ENCODE data around the gene TKT.

DNA sequence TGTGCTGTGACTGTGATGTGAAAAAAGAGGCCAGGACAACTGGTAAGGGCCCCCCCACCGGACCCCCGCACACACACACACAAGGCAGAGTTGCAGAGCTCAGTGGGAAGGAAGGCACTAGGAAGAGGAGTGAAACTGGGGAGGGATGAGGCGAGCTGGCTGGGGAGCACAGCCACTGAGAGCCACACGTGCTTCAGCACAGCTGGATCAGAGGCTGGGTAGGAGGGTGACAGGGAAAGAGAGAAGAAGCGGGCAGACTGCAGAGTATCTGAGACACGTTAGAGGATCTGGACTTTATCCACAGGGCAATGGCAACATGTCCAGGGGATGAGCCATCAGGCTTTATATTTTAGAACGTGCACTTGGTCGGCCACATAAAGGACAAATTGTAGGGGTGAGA, 38.0 kb upstream of the TKT start:
- TF ChIP-seq, protein P1, sequence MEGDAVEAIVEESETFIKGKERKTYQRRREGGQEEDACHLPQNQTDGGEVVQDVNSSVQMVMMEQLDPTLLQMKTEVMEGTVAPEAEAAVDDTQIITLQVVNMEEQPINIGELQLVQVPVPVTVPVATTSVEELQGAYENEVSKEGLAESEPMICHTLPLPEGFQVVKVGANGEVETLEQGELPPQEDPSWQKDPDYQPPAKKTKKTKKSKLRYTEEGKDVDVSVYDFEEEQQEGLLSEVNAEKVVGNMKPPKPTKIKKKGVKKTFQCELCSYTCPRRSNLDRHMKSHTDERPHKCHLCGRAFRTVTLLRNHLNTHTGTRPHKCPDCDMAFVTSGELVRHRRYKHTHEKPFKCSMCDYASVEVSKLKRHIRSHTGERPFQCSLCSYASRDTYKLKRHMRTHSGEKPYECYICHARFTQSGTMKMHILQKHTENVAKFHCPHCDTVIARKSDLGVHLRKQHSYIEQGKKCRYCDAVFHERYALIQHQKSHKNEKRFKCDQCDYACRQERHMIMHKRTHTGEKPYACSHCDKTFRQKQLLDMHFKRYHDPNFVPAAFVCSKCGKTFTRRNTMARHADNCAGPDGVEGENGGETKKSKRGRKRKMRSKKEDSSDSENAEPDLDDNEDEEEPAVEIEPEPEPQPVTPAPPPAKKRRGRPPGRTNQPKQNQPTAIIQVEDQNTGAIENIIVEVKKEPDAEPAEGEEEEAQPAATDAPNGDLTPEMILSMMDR (IDR thresholded peaks at IDR 0.05; ENCODE audit: control extremely low read depth in 1 of 3, insufficient read depth in 1 of 3, low read depth in 1 of 3, low read length in 3 of 3): no peak
- TF ChIP-seq JUN (IDR thresholded peaks at IDR 0.05; ENCODE audit: low read depth, low read length): no peak
- TF ChIP-seq, protein P2, sequence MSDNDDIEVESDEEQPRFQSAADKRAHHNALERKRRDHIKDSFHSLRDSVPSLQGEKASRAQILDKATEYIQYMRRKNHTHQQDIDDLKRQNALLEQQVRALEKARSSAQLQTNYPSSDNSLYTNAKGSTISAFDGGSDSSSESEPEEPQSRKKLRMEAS (IDR thresholded peaks at IDR 0.05): no peak
- no peak for TF ChIP-seq GTF2F1 (IDR thresholded peaks at IDR 0.05; ENCODE audit: borderline replicate concordance, low read depth, low read length)
- no peak for TF ChIP-seq CHD2 (IDR thresholded peaks at IDR 0.05; ENCODE audit: low read length)
- no peak for TF ChIP-seq EZH2 (IDR thresholded peaks at IDR 0.05; ENCODE audit: low read depth, low read length, severe bottlenecking)
- no peak for TF ChIP-seq POLR2AphosphoS5 (IDR thresholded peaks at IDR 0.05; ENCODE audit: low read depth, low read length)
- TF ChIP-seq RAD21 (IDR thresholded peaks at IDR 0.05 in 1 of 2, conservative IDR thresholded peaks at IDR 0.05 in 1 of 2; ENCODE audit: low read depth in 2 of 2, low read length in 2 of 2): no peak

All from H1 (cell line).